ENCODE results near the gene MCC.

MCC gene

GRCh38 chr5:113216545-113216944, 271.7 kb downstream of the MCC start:
- no peaks in the 10 kb centered on the region for H3K36me3 ChIP-seq (ENCODE audit: insufficient read depth, low read depth, low read length)
- peaks cover 83% of the 10 kb centered on the region for H3K4me1 ChIP-seq (ENCODE audit: insufficient read depth, low read length)
- no peak overlapping the region for H3K27ac ChIP-seq (ENCODE audit: low read length)
- H3K4me3 ChIP-seq (ENCODE audit: low read length): no peak overlapping the region
- no peaks in the 10 kb centered on the region for H3K9me3 ChIP-seq (ENCODE audit: insufficient read depth, low read depth, low read length)
- H3K9ac ChIP-seq (ENCODE audit: low read depth, low read length): no peak overlapping the region
- H3K27me3 ChIP-seq (ENCODE audit: insufficient read depth, low read length): no peaks in the 10 kb centered on the region

- Histone ChIP-seq H3K36me3 (ENCODE audit: insufficient read depth, low read depth, low read length) (no peaks in the 10 kb centered on the region), H3K4me1 (ENCODE audit: insufficient read depth, low read length) (peaks cover 73% of the 10 kb centered on the region), H3K27ac (ENCODE audit: low read length) (no peak overlapping the region), H3K9ac (ENCODE audit: low read depth, low read length) (no peak overlapping the region), H3K4me3 (ENCODE audit: low read length) (no peak overlapping the region), H3K27me3 (ENCODE audit: insufficient read depth, low read length) (no peaks in the 10 kb centered on the region), H3K9me3 (ENCODE audit: insufficient read depth, low read depth, low read length) (no peaks in the 10 kb centered on the region)
Observed at GRCh38 chr5:113215401-113216060, 272.7 kb downstream of the MCC start.

- Histone ChIP-seq H3K27me3 (ENCODE audit: insufficient read depth, low read length) (no peaks in the 10 kb centered on the region), H3K36me3 (ENCODE audit: insufficient read depth, low read depth, low read length) (no peaks in the 10 kb centered on the region), H3K4me1 (ENCODE audit: insufficient read depth, low read length) (peaks cover 69% of the 10 kb centered on the region), H3K4me3 (ENCODE audit: low read length) (no peak overlapping the region), H3K27ac (ENCODE audit: low read length) (no peak overlapping the region), H3K9ac (ENCODE audit: low read depth, low read length) (no peak overlapping the region), H3K9me3 (ENCODE audit: insufficient read depth, low read depth, low read length) (no peaks in the 10 kb centered on the region)
Observed at GRCh38 chr5:113214606-113215323, 273.5 kb downstream of the MCC start.

- no peak overlapping the region for H3K9ac ChIP-seq (ENCODE audit: low read depth, low read length)
- no peaks in the 10 kb centered on the region for H3K27me3 ChIP-seq (ENCODE audit: insufficient read depth, low read length)
- no peaks in the 10 kb centered on the region for H3K9me3 ChIP-seq (ENCODE audit: insufficient read depth, low read depth, low read length)
- no peak overlapping the region for H3K27ac ChIP-seq (ENCODE audit: low read length)
- no peaks in the 10 kb centered on the region for H3K36me3 ChIP-seq (ENCODE audit: insufficient read depth, low read depth, low read length)
- H3K4me3 ChIP-seq (ENCODE audit: low read length): no peak overlapping the region
- peaks cover 59% of the 10 kb centered on the region for H3K4me1 ChIP-seq (ENCODE audit: insufficient read depth, low read length)
Observed at GRCh38 chr5:113213551-113214425, 274.5 kb downstream of the MCC start.

GRCh38 chr5:113212244-113212920, 275.9 kb downstream of the MCC start:
- Histone ChIP-seq H3K27me3 (ENCODE audit: insufficient read depth, low read length) (no peaks in the 10 kb centered on the region), H3K36me3 (ENCODE audit: insufficient read depth, low read depth, low read length) (no peaks in the 10 kb centered on the region), H3K27ac (ENCODE audit: low read length) (no peak overlapping the region), H3K9me3 (ENCODE audit: insufficient read depth, low read depth, low read length) (no peaks in the 10 kb centered on the region), H3K4me1 (ENCODE audit: insufficient read depth, low read length) (peaks cover 52% of the 10 kb centered on the region), H3K9ac (ENCODE audit: low read depth, low read length) (no peak overlapping the region), H3K4me3 (ENCODE audit: low read length) (no peak overlapping the region)

- Histone ChIP-seq H3K27ac (ENCODE audit: low read length) (no peak overlapping the region), H3K9ac (ENCODE audit: low read depth, low read length) (no peak overlapping the region), H3K9me3 (ENCODE audit: insufficient read depth, low read depth, low read length) (no peaks in the 10 kb centered on the region), H3K27me3 (ENCODE audit: insufficient read depth, low read length) (no peaks in the 10 kb centered on the region), H3K36me3 (ENCODE audit: insufficient read depth, low read depth, low read length) (no peaks in the 10 kb centered on the region), H3K4me1 (ENCODE audit: insufficient read depth, low read length) (peaks cover 35% of the 10 kb centered on the region), H3K4me3 (ENCODE audit: low read length) (no peak overlapping the region)
Observed at GRCh38 chr5:113209498-113209897, 278.8 kb downstream of the MCC start.

GRCh38 chr5:113205807-113206206, 282.4 kb downstream of the MCC start:
- H3K9ac ChIP-seq (ENCODE audit: low read depth, low read length): no peak overlapping the region
- no peaks in the 10 kb centered on the region for H3K27me3 ChIP-seq (ENCODE audit: insufficient read depth, low read length)
- H3K36me3 ChIP-seq (ENCODE audit: insufficient read depth, low read depth, low read length): no peaks in the 10 kb centered on the region
- no peaks in the 10 kb centered on the region for H3K9me3 ChIP-seq (ENCODE audit: insufficient read depth, low read depth, low read length)
- no peak overlapping the region for H3K4me3 ChIP-seq (ENCODE audit: low read length)
- no peak overlapping the region for H3K27ac ChIP-seq (ENCODE audit: low read length)
- H3K4me1 ChIP-seq (ENCODE audit: insufficient read depth, low read length): peaks cover 33% of the 10 kb centered on the region; the same call in 1 of the 2 replicates

- H3K4me1 ChIP-seq (ENCODE audit: insufficient read depth, low read length): peaks cover 37% of the 10 kb centered on the region; the same call in 1 of the 2 replicates
- no peak overlapping the region for H3K9ac ChIP-seq (ENCODE audit: low read depth, low read length)
- H3K27ac ChIP-seq (ENCODE audit: low read length): no peak overlapping the region
- no peaks in the 10 kb centered on the region for H3K36me3 ChIP-seq (ENCODE audit: insufficient read depth, low read depth, low read length)
- H3K4me3 ChIP-seq (ENCODE audit: low read length): no peak overlapping the region
- H3K27me3 ChIP-seq (ENCODE audit: insufficient read depth, low read length): no peaks in the 10 kb centered on the region
- no peaks in the 10 kb centered on the region for H3K9me3 ChIP-seq (ENCODE audit: insufficient read depth, low read depth, low read length)
Observed at GRCh38 chr5:113205323-113205722, 282.9 kb downstream of the MCC start.

GRCh38 chr5:113204525-113205161, 283.6 kb downstream of the MCC start:
- Histone ChIP-seq H3K9me3 (ENCODE audit: insufficient read depth, low read depth, low read length) (no peaks in the 10 kb centered on the region), H3K27me3 (ENCODE audit: insufficient read depth, low read length) (no peaks in the 10 kb centered on the region), H3K27ac (ENCODE audit: low read length) (no peak overlapping the region), H3K9ac (ENCODE audit: low read depth, low read length) (no peak overlapping the region), H3K4me1 (ENCODE audit: insufficient read depth, low read length) (peaks cover 44% of the 10 kb centered on the region), H3K36me3 (ENCODE audit: insufficient read depth, low read depth, low read length) (no peaks in the 10 kb centered on the region), H3K4me3 (ENCODE audit: low read length) (no peak overlapping the region)

- H3K4me3 ChIP-seq (ENCODE audit: low read length): no peak overlapping the region
- no peak overlapping the region for H3K9ac ChIP-seq (ENCODE audit: low read depth, low read length)
- H3K27me3 ChIP-seq (ENCODE audit: insufficient read depth, low read length): no peaks in the 10 kb centered on the region
- H3K27ac ChIP-seq (ENCODE audit: low read length): no peak overlapping the region
- peaks cover 47% of the 10 kb centered on the region for H3K4me1 ChIP-seq (ENCODE audit: insufficient read depth, low read length)
- no peaks in the 10 kb centered on the region for H3K36me3 ChIP-seq (ENCODE audit: insufficient read depth, low read depth, low read length)
- no peaks in the 10 kb centered on the region for H3K9me3 ChIP-seq (ENCODE audit: insufficient read depth, low read depth, low read length)
Observed at GRCh38 chr5:113203916-113204315, 284.3 kb downstream of the MCC start.
